DOHH2 (cell line): ENCODE measurements around the gene SMG6.
A peak's percentile ranks its signal among the peaks of the same experiment; 100 is the strongest.

Source experiments
- H3F3A ChIP-seq: fragments of 200-600 bp; sonication (generic), shearing (Covaris generic); 2 replicates; pipeline ENCODE4 v1.6.0; 2016; ENCODE audit warnings: antibody characterized with exemption, mild to moderate bottlenecking; ENCODE audit not compliant: control insufficient read depth, insufficient read depth
- H3K27ac ChIP-seq: fragments of 200-600 bp; sonication (generic); 2 replicates; pipeline ENCODE4 v1.5.1; 2014; ENCODE audit warnings: low read depth, mild to moderate bottlenecking, low read length, moderate library complexity
- H3K27me3 ChIP-seq: fragments of 200-600 bp; sonication (generic); 2 replicates; pipeline ENCODE4 v1.6.1; 2014; ENCODE audit warnings: mild to moderate bottlenecking, low read length, mixed read lengths; ENCODE audit not compliant: control insufficient read depth
- H3K36me3 ChIP-seq: fragments of 200-600 bp; sonication (generic); 2 replicates; pipeline ENCODE4 v1.6.1; 2014; ENCODE audit warnings: mild to moderate bottlenecking, low read length, moderate library complexity, mixed read lengths; ENCODE audit not compliant: control insufficient read depth
- H3K4me1 ChIP-seq: fragments of 200-600 bp; sonication (generic); 2 replicates; pipeline ENCODE4 v1.6.1; 2014; ENCODE audit warnings: mild to moderate bottlenecking, low read length, mixed read lengths; ENCODE audit not compliant: control insufficient read depth
- H3K4me2 ChIP-seq: fragments of 200-600 bp; sonication (generic); 2 replicates; pipeline ENCODE4 v1.6.0; 2014; ENCODE audit warnings: mild to moderate bottlenecking, low read length, moderate library complexity
- H3K4me3 ChIP-seq: fragments of 200-600 bp; sonication (generic); 2 replicates; pipeline ENCODE4 v1.5.1; 2014; ENCODE audit warnings: mild to moderate bottlenecking, low read length, mixed read lengths
- H3K79me2 ChIP-seq: fragments of 200-600 bp; sonication (generic); 2 replicates; pipeline ENCODE4 v1.6.1; 2014; ENCODE audit warnings: mild to moderate bottlenecking, low read length, mixed read lengths; ENCODE audit not compliant: control insufficient read depth
- H3K9me2 ChIP-seq: fragments of 200-600 bp; sonication (generic); replicated peaks from 2 replicates; pipeline ENCODE4 v1.6.1; 2014; ENCODE audit warnings: mild to moderate bottlenecking, low read length, mixed read lengths; ENCODE audit not compliant: control insufficient read depth
- H3K9me3 ChIP-seq: fragments of 200-600 bp; sonication (generic); 2 replicates; pipeline ENCODE4 v1.6.1; 2014; ENCODE audit warnings: antibody characterized with exemption, low read length, mixed read lengths; ENCODE audit not compliant: control insufficient read depth, insufficient read depth
- H4K20me1 ChIP-seq: fragments of 200-600 bp; sonication (generic); 2 replicates; pipeline ENCODE4 v1.6.0; 2014; ENCODE audit warnings: low read depth, mild to moderate bottlenecking, antibody characterized with exemption, low read length, moderate library complexity; ENCODE audit not compliant: control insufficient read depth, insufficient read depth
- CTCF ChIP-seq: fragments of 200-600 bp; sonication (generic); IDR thresholded peaks from one replicate; pipeline ENCODE4 v1.5.1; 2014; ENCODE audit warnings: antibody characterized with exemption, mild to moderate bottlenecking, low read depth, low read length; ENCODE audit not compliant: poor library complexity, severe bottlenecking
- EZH2phosphoT487 ChIP-seq: fragments of 200-600 bp; sonication (generic); IDR thresholded peaks from 2 replicates; pipeline ENCODE4 v1.6.1; 2017; ENCODE audit warnings: borderline replicate concordance, mild to moderate bottlenecking, antibody characterized with exemption, low read length, moderate library complexity, mixed read lengths

SMG6 gene

GRCh38 chr17:2034157-2034556 lies 269.4 kb downstream of the SMG6 start:
- no peak overlapping the region for H3K27ac ChIP-seq
- no peaks in the 10 kb centered on the region for H3F3A ChIP-seq
- TF ChIP-seq CTCF (no peak), EZH2phosphoT487 (no peak)
- peaks cover 19% of the 10 kb centered on the region for H3K79me2 ChIP-seq
- H4K20me1 ChIP-seq = no peaks in the 10 kb centered on the region
- peaks cover 21% of the 10 kb centered on the region for H3K36me3 ChIP-seq
- H3K4me1 ChIP-seq = peaks cover 24% of the 10 kb centered on the region
- peak overlapping the region; percentile 45 for H3K4me2 ChIP-seq
- no peaks in the 10 kb centered on the region for H3K9me2 ChIP-seq
- no peak overlapping the region for H3K4me3 ChIP-seq
- no peaks in the 10 kb centered on the region for H3K27me3 ChIP-seq
- no peaks in the 10 kb centered on the region for H3K9me3 ChIP-seq

- no peaks in the 10 kb centered on the region for H4K20me1 ChIP-seq
- H3K4me2 ChIP-seq = no peak overlapping the region
- H3K36me3 ChIP-seq = peaks cover 21% of the 10 kb centered on the region
- peaks cover 24% of the 10 kb centered on the region for H3K4me1 ChIP-seq
- no peak overlapping the region for H3K4me3 ChIP-seq
- no peak overlapping the region for H3K27ac ChIP-seq
- H3K9me3 ChIP-seq = no peaks in the 10 kb centered on the region
- H3F3A ChIP-seq = no peaks in the 10 kb centered on the region
- TF ChIP-seq EZH2phosphoT487 (no peak), CTCF (no peak)
- H3K79me2 ChIP-seq = peaks cover 19% of the 10 kb centered on the region
- no peaks in the 10 kb centered on the region; the same call in 1 of the 2 replicates for H3K27me3 ChIP-seq
- H3K9me2 ChIP-seq = no peaks in the 10 kb centered on the region
Observed at GRCh38 chr17:2033153-2033552, 270.4 kb downstream of the SMG6 start.

- Histone ChIP-seq H3K27ac (no peak overlapping the region), H3K27me3 (peaks cover 17% of the 10 kb centered on the region), H3K36me3 (peaks cover 10% of the 10 kb centered on the region; the same call in 1 of the 2 replicates), H3K9me2 (no peaks in the 10 kb centered on the region), H4K20me1 (no peaks in the 10 kb centered on the region), H3K4me1 (peaks cover 24% of the 10 kb centered on the region), H3K4me2 (peak overlapping the region; percentile 78), H3K9me3 (no peaks in the 10 kb centered on the region), H3F3A (no peaks in the 10 kb centered on the region), H3K4me3 (peak overlapping the region; percentile 88), H3K79me2 (peaks cover 19% of the 10 kb centered on the region)
- TF ChIP-seq CTCF (peak; percentile 72), EZH2phosphoT487 (no peak)
Observed at GRCh38 chr17:2030779-2031163, 272.8 kb downstream of the SMG6 start.
